Fibroblast of lung (primary cell): ENCODE measurements around the gene GLP2R. TPM values are rescaled to one million over a fixed set of nuclear protein-coding genes. Genes with fewer than 3 reads are reported as not detected.

Experiments
- DNase-seq, 2 donors: peaks; one replicate each; pipeline versions ENCODE4 v3.0.0 to v3.0.0-alpha.2; 2010; ENCODE audit warnings: low read depth in 2 of 2
- H2AFZ ChIP-seq: 2 replicates; pipeline ENCODE4 v1.5.1; 2012; ENCODE audit warnings: low read length, control low read depth, inconsistent platforms
- H3K27ac ChIP-seq: 2 replicates; pipeline ENCODE4 v1.5.1; 2011; ENCODE audit warnings: low read length, control low read depth; ENCODE audit not compliant: insufficient read depth
- H3K27me3 ChIP-seq: 2 replicates; pipeline ENCODE4 v1.5.1; 2011; ENCODE audit warnings: mild to moderate bottlenecking, low read length; ENCODE audit not compliant: control insufficient read depth, insufficient read depth
- H3K36me3 ChIP-seq: 2 replicates; pipeline ENCODE4 v1.5.1; 2011; ENCODE audit warnings: low read length; ENCODE audit not compliant: control insufficient read depth, insufficient read depth
- H3K4me1 ChIP-seq: 2 replicates; pipeline ENCODE4 v1.5.1; 2011; ENCODE audit warnings: low read length; ENCODE audit not compliant: control insufficient read depth, insufficient read depth; ENCODE audit errors: extremely low read depth
- H3K4me2 ChIP-seq: 2 replicates; pipeline ENCODE4 v1.5.1; 2011; ENCODE audit warnings: low read length, control low read depth; ENCODE audit not compliant: insufficient read depth; ENCODE audit errors: extremely low read depth
- H3K4me3 ChIP-seq, 4 experiments: fragments of 200-600 bp in 1 of 4; sonication (generic) in 1 of 4; replicated peaks in 1 of 4; 2 replicates each; pipeline ENCODE4 v1.5.1; 2011 to 2016; ENCODE audit warnings: low read length in 4 of 4, low read depth in 3 of 4, mild to moderate bottlenecking in 3 of 4, control low read depth in 2 of 4, inconsistent platforms in 1 of 4, mixed read lengths in 1 of 4; ENCODE audit not compliant: insufficient read depth in 1 of 4; ENCODE audit errors: control extremely low read depth in 1 of 4
- H3K79me2 ChIP-seq: 2 replicates; pipeline ENCODE4 v1.5.1; 2012; ENCODE audit warnings: mild to moderate bottlenecking, low read length, inconsistent platforms; ENCODE audit not compliant: control insufficient read depth, insufficient read depth
- H3K9ac ChIP-seq: 2 replicates; pipeline ENCODE4 v1.5.1; 2011; ENCODE audit warnings: mild to moderate bottlenecking, low read length, control low read depth; ENCODE audit not compliant: insufficient read depth
- H3K9me3 ChIP-seq: 2 replicates; pipeline ENCODE4 v1.5.1; 2012; ENCODE audit warnings: low read depth, low read length; ENCODE audit not compliant: control insufficient read depth, insufficient read depth
- H4K20me1 ChIP-seq: 2 replicates; pipeline ENCODE4 v1.5.1; 2011; ENCODE audit warnings: low read length; ENCODE audit not compliant: control insufficient read depth, insufficient read depth; ENCODE audit errors: extremely low read depth
- CTCF ChIP-seq, 2 donors: IDR thresholded peaks in 1 of 2; conservative IDR thresholded peaks in 1 of 2; 1 replicate in 1 of 2; 2 replicates in 1 of 2; pipeline ENCODE4 v1.5.1; 2011 to 2012; ENCODE audit warnings: low read length in 2 of 2, control low read depth in 1 of 2, inconsistent platforms in 1 of 2, low read depth in 1 of 2, mild to moderate bottlenecking in 1 of 2
- EZH2 ChIP-seq: IDR thresholded peaks from 2 replicates; pipeline ENCODE4 v1.5.1; 2012; ENCODE audit warnings: low read length, control low read depth, mild to moderate bottlenecking; ENCODE audit errors: missing control alignments
- polyA plus RNA-seq, 2 donors: library from polyadenylated mRNA; depleted of rRNA in 1 of 2; stranded (reverse) in 1 of 2; unstranded in 1 of 2; fragments of >200 nt; gene quantifications; 2 replicates each; pipeline ENCODE4 v1.2.1, GENCODE V29; 2011 to 2012; ENCODE audit warnings: missing spikeins in 1 of 2
- total RNA-seq: library from RNA; depleted of rRNA; stranded (reverse); fragments of >200 nt; gene quantifications from 2 replicates; pipeline ENCODE4 v1.2.1, GENCODE V29; 2014

Gene GLP2R
- total and polyA plus RNA-seq, 2 donors (not counting 1 experiment from before 2014, with no cell fraction given) = not detected

GRCh38 chr17:9868552-9868951 lies 42.8 kb downstream of the GLP2R start:
- no peak for DNase-seq

GRCh38 chr17:9872852-9873251 lies 47.1 kb downstream of the GLP2R start:
- H3K79me2 ChIP-seq = no peaks in the 10 kb centered on the region
- no peaks in the 10 kb centered on the region for H4K20me1 ChIP-seq
- no peaks in the 10 kb centered on the region for H3K36me3 ChIP-seq
- no peak overlapping the region for H3K4me2 ChIP-seq
- no peak overlapping the region for H3K4me3 ChIP-seq
- H3K27ac ChIP-seq = no peak overlapping the region
- no peak for DNase-seq
- TF ChIP-seq CTCF (conservative IDR thresholded peaks at IDR 0.05 in 1 of 2, IDR thresholded peaks at IDR 0.05 in 1 of 2; ENCODE audit: low read depth in 1 of 2, low read length in 2 of 2) = no peak
- TF ChIP-seq EZH2 = no peak
- no peak overlapping the region for H3K9ac ChIP-seq
- no peak overlapping the region for H2AFZ ChIP-seq
- no peaks in the 10 kb centered on the region for H3K27me3 ChIP-seq
- H3K9me3 ChIP-seq = no peaks in the 10 kb centered on the region
- H3K4me1 ChIP-seq = no peaks in the 10 kb centered on the region

More at GRCh38 chr17:9868552-9868951, 42.8 kb downstream of the GLP2R start:
- Histone ChIP-seq H3K4me1 (no peaks in the 10 kb centered on the region), H4K20me1 (no peaks in the 10 kb centered on the region), H3K79me2 (no peaks in the 10 kb centered on the region), H3K9ac (no peak overlapping the region), H3K4me3 (no peak overlapping the region), H3K27me3 (no peaks in the 10 kb centered on the region), H2AFZ (no peak overlapping the region), H3K4me2 (no peak overlapping the region), H3K36me3 (no peaks in the 10 kb centered on the region), H3K9me3 (no peaks in the 10 kb centered on the region), H3K27ac (no peak overlapping the region)
- TF ChIP-seq CTCF (conservative IDR thresholded peaks at IDR 0.05 in 1 of 2, IDR thresholded peaks at IDR 0.05 in 1 of 2; ENCODE audit: low read depth in 1 of 2, low read length in 2 of 2) = no peak
- no peak for TF ChIP-seq EZH2

- Histone ChIP-seq H3K4me2 (no peak overlapping the region), H3K36me3 (no peaks in the 10 kb centered on the region), H3K27ac (no peak overlapping the region), H2AFZ (no peak overlapping the region), H3K9ac (no peak overlapping the region), H3K9me3 (no peaks in the 10 kb centered on the region), H3K4me1 (no peaks in the 10 kb centered on the region), H3K4me3 (no peak overlapping the region), H3K79me2 (no peaks in the 10 kb centered on the region), H3K27me3 (no peaks in the 10 kb centered on the region), H4K20me1 (no peaks in the 10 kb centered on the region)
- DNase-seq = no peak
- TF ChIP-seq EZH2 (no peak), CTCF (conservative IDR thresholded peaks at IDR 0.05 in 1 of 2, IDR thresholded peaks at IDR 0.05 in 1 of 2; ENCODE audit: low read depth in 1 of 2, low read length in 2 of 2) (no peak)
Measured at GRCh38 chr17:9874722-9875121, 49.0 kb downstream of the GLP2R start.
